Sciatic nerve (tissue), 2 donors: ENCODE measurements around the gene CD4. TPM values are rescaled to one million over a fixed set of nuclear protein-coding genes. Genes with fewer than 3 reads are reported as not detected.
A peak's percentile ranks its signal among the peaks of the same experiment; 100 is the strongest.

Source experiments
- ATAC-seq: fragments of 200-7000 bp; cut with Tn5 transposase; one replicate; pipeline ENCODE4 v1.9.1; 2020; ENCODE audit warnings: mild to moderate bottlenecking, moderate library complexity
- DNase-seq: peaks from one replicate; pipeline ENCODE4 v3.0.0-alpha.2; 2020; ENCODE audit warnings: low spot score
- intact Hi-C: fragments of 100-400 bp; cut with DNase I; formaldehyde crosslinking; loops from one replicate; pipeline ENCODE4 v1.14.2; 2022
- total RNA-seq: library from RNA; stranded (reverse); fragmentation: NEBNext Ultra II Directional; extraction: Animal tissue kit (Norgen Biotek cat#: 25700); gene quantifications from one replicate; pipeline ENCODE4 v1.2.1, GENCODE V29; 2021
- donor health status: DM: no; HTN: no; CAD: no.
- donor health status: DM: no; HTN: no; CAD: no.

Gene CD4
- total RNA-seq, 1 donor from 2014 or later = 20.6 TPM

DNA sequence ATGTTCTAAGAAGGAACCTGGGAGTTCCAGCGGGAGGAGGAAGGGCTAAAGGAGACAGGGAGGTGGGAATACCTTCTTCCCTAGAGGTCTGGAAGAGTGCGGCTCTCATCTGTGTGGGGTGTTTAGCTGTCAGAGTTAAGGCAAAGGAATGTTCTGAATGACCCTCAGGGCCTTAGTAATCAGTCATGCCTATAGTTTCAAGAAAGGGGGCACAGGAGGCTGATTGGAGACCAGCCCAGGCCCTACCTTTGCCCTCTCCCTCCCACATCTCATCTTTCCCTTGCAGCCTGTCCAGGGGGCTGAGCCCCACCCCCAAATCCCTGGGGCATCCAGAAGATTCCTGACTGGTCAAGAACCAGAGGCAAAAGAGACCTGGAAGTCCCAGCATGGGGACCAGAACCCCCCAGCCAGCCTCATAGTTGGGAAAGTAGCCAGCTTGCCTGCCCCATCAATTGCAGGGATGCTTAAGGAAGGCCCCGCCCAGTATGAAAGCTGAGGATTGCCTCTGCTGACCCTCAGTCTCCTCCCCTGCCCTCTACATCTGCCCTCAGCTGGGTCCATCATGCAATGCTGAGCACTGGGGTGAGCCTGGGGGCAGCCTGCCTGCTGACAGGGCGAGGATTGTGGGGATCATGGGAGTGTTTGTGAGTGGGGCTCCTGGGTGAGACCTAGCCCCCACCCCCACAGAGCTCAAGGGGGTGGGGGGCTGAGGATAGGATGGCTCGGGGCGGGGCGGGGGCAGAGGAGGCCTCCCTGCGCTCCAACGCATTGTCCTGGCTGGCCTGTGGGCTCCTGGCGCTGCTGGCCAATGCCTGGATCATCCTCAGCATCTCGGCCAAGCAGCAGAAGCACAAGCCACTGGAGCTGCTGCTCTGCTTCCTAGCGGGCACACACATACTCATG, 34.1 kb downstream of the CD4 start:
- intact Hi-C loops = loop anchor here (10.0 kb wide), 1 partner anchor 69 kb away; the partner anchor contains the start of gene MLF2
- DNase-seq (no peak), ATAC-seq (no peak)

DNA sequence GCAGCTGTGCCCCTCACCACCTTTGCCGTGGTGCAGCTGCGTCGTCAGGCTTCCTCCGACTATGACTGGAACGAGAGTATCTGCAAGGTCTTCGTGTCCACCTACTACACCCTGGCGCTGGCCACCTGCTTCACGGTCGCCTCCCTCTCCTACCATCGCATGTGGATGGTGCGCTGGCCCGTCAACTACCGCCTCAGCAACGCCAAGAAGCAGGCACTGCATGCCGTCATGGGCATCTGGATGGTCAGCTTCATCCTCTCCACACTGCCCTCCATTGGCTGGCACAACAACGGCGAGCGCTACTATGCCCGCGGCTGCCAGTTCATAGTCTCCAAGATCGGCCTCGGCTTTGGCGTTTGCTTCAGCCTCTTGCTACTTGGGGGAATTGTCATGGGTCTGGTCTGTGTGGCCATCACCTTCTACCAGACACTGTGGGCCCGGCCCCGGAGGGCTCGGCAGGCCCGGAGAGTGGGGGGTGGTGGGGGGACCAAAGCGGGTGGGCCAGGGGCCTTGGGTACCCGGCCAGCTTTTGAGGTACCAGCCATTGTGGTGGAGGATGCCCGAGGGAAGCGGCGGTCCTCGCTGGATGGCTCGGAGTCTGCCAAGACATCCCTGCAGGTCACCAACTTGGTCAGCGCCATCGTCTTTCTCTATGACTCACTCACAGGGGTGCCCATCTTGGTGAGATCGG, 34.9 kb downstream of the CD4 start:
- intact Hi-C loops = loop anchor here (10.0 kb wide), 1 partner anchor 69 kb away; the partner anchor contains the start of gene MLF2
- DNase-seq (no peak), ATAC-seq (no peak)

DNA sequence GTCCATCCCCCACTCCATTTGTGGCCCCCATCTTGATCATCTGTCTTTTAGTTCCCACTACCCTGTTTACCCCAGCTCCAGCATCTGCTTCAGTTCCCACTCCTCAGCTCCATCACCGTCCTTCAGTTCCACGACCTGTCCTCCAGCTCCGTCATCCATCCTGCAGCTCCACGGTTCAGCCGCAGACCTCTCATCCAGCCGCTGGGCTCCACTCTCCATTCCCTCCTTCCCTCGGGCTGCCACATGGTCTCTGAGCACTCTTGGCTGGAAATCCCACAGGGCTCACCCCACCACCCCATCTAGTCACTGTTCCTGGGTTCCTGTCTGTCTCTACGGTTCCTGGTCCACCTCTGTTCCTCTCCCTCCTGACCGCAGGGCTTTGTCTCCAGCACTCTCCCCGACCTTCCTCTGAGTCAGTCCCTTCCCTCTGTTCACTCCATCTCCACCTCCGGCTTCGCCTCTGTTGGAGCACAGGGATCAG, 35.6 kb downstream of the CD4 start:
- intact Hi-C loops = loop anchor here (10.0 kb wide), 1 partner anchor 70 kb away; the partner anchor contains the start of gene MLF2
- ATAC-seq (no peak), DNase-seq (no peak)

DNA sequence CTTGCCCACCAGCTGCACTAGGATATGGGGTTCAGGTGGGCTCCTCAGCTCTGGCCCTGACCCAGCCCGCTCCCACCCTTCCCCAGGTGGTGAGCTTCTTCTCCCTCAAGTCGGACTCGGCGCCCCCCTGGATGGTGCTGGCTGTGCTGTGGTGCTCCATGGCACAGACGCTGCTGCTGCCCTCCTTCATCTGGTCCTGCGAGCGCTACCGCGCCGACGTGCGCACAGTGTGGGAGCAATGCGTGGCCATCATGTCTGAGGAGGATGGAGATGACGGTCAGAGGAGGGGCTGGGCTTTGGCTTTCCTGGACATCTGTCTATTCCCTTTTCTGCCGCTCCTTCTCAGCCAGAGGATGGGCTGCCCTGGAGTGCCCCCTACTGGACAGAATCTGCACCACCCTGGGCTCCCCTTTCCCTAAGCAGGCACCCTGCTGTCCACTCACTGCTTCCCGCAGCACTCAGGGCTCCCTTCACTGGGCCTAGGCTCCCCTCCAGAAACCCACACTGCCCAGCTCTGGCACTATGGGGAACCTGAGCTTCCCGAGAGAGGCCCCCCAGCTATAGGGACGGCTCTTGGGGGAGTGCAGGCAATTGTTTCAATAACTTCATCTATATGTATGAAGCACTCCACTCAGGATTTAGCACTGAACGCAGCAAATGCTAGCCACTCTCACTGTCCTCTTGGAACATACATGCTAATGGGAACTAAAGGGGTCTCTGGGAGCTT, 36.2 kb downstream of the CD4 start:
- DNase-seq = peak; percentile 94
- ATAC-seq = peak; percentile 71
- intact Hi-C loops = loop anchor here (10.0 kb wide), 1 partner anchor 71 kb away; the partner anchor contains the start of gene MLF2

DNA sequence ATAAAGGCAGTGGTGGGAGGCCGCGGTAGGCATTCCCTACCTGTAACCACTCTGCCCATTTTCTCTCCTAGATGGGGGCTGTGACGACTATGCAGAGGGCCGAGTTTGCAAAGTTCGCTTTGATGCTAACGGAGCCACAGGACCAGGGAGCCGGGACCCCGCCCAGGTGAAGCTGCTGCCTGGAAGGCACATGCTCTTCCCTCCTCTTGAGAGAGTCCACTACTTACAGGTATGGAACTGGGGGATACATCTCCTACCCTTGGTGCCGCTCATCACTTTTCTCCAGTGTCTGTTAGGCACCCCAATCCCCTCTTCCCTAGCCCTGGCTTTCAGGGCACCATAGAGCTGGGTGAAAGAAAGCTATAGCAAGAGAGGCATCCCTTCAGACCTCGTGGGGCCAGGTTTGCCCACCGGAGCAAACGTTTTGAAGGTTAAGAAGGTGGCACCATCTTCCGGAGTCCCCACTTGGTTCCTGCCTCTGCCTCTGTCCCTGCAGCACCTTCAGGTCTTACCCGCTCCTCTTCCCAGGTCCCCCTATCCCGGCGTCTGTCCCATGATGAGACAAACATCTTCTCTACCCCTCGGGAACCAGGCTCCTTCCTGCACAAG, 36.9 kb downstream of the CD4 start:
- intact Hi-C loops = loop anchor here (10.0 kb wide), 1 partner anchor 71 kb away; the partner anchor contains the start of gene MLF2
- no peak for ATAC-seq
- no peak for DNase-seq

DNA sequence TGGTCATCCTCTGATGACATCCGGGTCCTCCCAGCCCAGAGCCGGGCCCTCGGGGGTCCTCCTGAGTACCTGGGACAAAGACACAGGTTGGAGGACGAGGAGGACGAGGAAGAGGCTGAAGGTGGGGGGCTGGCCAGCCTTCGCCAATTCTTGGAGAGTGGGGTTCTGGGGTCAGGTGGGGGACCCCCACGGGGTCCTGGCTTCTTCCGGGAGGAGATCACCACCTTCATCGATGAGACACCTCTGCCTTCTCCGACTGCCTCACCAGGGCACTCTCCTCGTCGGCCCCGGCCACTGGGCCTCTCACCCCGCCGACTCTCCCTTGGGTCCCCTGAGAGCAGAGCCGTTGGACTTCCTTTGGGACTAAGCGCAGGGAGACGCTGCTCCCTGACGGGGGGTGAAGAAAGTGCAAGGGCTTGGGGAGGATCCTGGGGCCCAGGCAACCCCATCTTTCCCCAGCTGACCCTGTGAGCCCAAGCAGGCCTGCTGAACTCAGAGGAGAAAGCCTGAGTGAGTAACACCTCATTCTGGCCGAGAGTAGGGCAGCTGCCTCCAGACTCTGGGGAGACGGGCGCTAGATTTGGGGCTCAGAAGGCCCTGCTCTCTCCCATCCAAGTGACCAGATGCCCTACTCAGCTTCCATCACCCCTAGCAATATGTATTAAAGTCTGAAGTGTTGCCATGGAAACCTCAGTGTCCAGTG, 37.6 kb downstream of the CD4 start:
- DNase-seq (no peak), ATAC-seq (no peak)
- intact Hi-C loops = loop anchor here (10.0 kb wide), 1 partner anchor 72 kb away; the partner anchor contains the start of gene MLF2

DNA sequence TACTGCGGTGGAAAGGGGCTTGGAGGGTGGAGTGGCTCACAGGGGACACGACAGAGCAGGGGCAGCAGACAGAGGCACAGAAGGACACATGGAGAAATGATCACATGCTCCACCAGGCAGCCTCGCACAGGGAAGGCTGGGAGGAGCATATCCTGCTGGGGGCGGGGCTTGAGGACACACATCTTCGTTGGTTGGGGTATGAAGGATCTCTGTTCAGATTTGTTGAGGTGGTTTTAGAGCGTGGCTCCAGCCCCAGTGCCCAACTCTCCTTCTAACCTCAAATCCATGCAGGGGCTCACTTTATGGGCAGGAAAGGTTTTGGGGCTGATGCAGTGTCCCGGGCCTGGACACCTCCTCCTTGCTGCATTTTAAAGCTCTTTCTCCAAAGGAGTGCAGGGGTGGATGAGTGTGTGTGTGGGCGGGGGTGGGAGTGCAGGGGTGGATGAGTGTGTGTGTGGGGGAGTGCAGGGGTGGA, 38.1 kb downstream of the CD4 start:
- intact Hi-C loops = loop anchor here (10.0 kb wide), 1 partner anchor 73 kb away; the partner anchor contains the start of gene MLF2
- DNase-seq = peak; percentile 93
- peak; percentile 81 for ATAC-seq

DNA sequence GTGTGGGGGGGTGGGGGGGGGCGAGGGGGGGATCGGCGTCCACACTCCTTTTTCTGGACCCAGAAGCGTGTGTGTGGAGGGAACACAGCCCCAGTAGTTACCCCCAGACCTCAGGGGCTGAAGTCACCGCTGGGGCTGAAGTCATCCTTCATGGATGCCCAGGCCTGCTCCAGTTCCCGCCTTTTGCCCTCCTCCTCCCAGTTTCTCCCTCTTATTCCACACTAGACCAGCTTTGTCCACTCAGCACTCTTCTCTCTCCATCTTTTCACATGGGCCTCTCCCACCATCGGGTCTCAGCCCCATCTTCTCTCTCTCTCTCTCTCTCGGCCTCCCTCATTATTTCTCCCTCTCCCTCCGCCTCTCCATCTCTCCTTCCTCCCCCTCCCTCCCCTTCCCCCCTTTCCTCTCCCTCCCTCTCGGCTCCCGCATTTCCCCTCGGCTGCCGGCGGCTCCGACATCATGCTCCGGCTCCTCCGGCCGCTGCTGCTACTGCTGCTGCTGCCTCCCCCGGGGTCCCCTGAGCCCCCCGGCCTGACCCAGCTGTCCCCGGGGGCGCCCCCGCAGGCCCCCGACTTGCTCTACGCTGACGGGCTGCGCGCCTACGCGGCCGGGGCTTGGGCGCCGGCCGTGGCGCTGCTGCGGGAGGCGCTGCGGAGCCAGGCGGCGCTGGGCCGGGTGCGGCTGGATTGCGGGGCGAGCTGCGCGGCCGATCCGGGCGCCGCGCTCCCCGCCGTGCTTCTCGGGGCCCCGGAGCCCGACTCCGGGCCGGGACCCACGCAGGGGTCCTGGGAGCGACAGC, 38.9 kb downstream of the CD4 start, which contains the start of gene P3H3:
Gene P3H3, plus strand, starts transcription at position 426 of the 799 bp plus-strand sequence. Its CDS starts 34 bp downstream, at position 460.
- DNase-seq (no peak), ATAC-seq (peak; percentile 18)
- intact Hi-C loops = loop anchor here (10.0 kb wide), 1 partner anchor 73 kb away; the partner anchor contains the start of gene MLF2

DNA sequence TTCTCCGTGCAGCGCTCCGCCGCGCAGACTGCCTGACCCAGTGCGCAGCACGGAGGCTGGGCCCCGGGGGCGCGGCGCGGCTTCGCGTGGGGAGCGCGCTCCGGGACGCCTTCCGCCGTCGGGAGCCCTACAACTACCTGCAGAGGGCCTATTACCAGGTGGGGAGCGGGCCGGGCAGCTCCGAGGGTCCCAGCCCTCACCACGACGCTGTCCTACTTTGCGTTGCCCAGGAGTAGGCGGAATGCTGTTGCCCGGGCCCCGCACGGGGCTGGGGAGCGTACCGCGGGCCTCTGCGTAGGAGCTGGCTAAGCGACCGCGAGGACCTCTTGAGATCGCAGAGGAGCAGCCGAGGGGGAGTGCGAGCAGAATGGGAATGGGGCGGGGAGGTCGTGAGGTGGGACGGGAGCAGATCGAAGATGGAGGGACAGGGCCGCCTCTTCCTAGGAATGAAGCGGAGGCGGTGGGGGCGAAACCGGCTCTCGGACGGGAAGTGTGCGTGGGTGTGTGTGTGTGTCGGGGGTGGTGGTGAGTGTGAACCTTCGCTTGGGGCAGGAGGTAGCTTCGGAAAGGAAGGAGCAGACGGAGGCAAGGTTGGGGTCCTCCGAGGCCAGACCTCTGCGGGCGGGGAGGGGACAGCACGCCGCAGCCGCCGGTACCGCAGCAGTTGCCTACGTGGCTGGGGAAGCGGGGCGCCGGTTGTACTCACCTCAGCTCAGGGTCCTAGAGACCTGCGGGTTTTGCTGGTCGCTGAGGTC, 39.6 kb downstream of the CD4 start:
- DNase-seq (no peak), ATAC-seq (peak; percentile 23)
- intact Hi-C loops = loop anchor here (10.0 kb wide), 1 partner anchor 74 kb away; the partner anchor contains the start of gene MLF2

DNA sequence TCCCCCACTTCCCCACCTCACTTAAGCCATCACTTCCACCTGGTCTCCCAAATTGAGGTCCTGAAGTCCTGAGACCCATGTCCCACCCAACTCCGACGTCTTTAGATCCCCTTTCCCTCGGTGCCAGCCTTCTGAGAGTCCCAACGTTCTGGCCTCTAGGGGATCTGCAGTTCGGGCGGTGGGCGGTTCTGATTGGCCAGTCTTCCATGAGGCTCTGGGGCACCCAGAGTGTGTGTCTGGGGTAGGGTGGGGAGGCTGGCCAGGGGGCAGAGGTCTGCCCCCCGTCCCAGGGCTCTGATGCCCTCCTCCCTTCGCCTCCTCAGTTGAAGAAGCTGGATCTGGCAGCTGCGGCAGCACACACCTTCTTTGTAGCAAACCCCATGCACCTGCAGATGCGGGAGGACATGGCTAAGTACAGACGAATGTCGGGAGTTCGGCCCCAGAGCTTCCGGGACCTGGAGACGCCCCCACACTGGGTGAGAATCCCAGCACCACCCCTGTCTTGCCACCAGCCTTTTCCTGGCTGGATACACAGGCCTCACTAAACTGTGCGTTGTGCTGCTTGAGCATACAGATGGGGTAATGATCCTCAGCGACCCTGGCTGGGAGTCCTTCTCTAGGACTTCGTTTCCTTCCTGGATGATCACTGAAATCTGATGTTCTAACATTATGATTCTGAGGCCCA, 40.4 kb downstream of the CD4 start:
- DNase-seq = no peak
- intact Hi-C loops = loop anchor here (10.0 kb wide), 1 partner anchor 75 kb away; the partner anchor contains the start of gene MLF2
- ATAC-seq = no peak

DNA sequence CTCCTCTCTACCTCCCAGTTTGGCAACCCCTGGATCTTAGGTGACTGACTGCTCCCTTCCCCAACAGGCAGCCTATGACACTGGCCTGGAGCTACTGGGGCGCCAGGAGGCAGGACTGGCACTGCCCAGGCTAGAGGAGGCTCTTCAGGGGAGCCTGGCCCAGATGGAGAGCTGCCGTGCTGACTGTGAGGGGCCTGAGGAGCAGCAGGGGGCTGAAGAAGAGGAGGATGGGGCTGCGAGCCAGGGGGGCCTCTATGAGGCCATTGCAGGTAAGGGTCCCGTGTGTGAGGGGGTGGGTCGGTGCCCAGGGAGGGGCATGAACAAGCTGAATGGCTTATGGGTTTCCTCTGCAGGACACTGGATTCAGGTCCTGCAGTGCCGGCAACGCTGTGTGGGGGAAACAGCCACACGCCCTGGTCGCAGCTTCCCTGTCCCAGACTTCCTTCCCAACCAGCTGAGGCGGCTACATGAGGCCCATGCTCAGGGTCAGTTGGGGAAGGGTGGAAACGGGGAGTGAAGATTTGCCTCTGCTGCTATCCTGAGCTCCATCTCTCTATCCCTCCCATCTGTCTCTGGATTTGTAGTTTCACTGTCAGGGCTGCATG, 41.1 kb downstream of the CD4 start:
- no peak for DNase-seq
- intact Hi-C loops = no loop called here
- no peak for ATAC-seq

DNA sequence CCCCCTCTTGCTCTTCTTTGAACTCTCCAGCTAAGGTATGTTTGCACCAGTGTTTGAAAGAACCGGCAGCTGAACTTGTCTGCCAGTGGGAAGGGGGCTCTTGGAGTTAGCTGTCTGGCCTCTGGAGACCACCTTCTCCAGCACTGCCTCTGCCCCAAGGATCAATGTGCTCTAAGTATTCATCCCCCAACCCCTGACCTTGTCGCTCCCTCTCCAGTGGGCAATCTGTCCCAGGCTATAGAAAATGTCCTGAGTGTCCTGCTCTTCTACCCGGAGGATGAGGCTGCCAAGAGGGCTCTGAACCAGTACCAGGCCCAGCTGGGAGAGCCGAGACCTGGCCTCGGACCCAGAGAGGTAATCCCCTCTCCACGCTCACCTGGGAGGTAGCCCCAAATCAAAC, 41.7 kb downstream of the CD4 start:
- no peak for ATAC-seq
- intact Hi-C loops = no loop called here
- no peak for DNase-seq

DNA sequence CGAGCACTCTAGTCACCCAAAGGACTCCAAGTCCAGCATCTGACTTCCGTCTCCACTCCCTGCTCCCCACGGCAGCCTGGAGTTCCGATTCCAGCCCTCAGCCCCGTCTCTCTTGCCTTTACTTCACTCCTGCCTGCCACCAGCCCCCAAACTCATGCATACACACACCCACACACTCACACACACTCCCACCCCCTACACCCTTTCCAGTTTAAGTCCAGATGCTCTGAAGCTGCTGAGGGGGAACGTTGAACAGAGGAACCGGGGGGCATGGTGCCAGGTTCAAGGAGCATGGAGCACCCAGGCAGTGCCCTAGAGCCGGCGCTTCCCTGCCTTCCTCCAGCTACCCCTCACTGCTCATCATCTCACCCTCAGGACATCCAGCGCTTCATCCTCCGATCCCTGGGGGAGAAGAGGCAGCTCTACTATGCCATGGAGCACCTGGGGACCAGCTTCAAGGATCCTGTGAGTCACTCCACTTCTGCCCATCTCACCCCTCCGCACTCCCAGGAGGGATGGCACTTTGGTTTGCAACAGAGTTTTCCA, 42.2 kb downstream of the CD4 start:
- intact Hi-C loops = no loop called here
- ATAC-seq = no peak
- DNase-seq = no peak

DNA sequence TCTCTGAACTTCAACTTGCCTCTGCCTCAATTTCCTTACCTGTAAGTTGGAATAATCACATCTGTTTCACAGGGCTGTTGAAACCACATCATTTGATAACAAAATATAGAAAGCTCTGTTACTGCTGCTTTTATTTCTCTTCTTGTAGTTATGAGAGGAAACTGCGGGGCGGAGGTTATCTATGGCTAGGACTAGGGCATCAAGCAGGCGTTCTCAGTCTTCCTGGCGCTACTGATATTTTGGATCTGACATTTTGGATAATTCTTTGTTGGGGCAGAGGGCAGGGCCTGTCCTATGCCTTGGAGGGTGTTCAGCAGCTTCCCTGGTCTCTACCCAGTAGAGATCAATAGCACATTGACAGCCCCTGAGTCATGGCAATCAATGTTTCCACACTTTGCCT, 42.8 kb downstream of the CD4 start:
- no peak for DNase-seq
- intact Hi-C loops = no loop called here
- no peak for ATAC-seq
